HCT116 (cell line): ENCODE measurements around the gene RHBDF2. TPM values are rescaled to one million over a fixed set of nuclear protein-coding genes. Genes with fewer than 3 reads are reported as not detected.

Experiments used
- ATAC-seq: fragments of 200-7000 bp; cut with Tn5 transposase; 2 replicates; pipeline ENCODE4 v1.9.1; 2020; ENCODE audit warnings: mild to moderate bottlenecking, moderate library complexity
- BruUV-seq: library from RNA; stranded (reverse); fragments of 400-500 nt; replicated peaks from 2 replicates; lab custom pipeline; 2021; lab: Mats Ljungman, UMichigan
- CTCF ChIA-PET: fragments of 300-600 bp; sonication (Branson Sonifier 250); formaldehyde crosslinking; loops from one replicate; lab custom pipeline; 2021; ENCODE audit warnings: antibody characterized with exemption; lab: Charles Lee
- POLR2A ChIA-PET: fragments of 300-600, 350-600 bp; sonication (Branson Sonifier 250); formaldehyde crosslinking; loops from one replicate; lab custom pipeline; 2021; ENCODE audit warnings: antibody characterized with exemption; lab: Charles Lee
- RAD21 ChIA-PET, 2 experiments: fragments of 300-600 bp; sonication (Branson Sonifier 250); formaldehyde crosslinking; loops; one replicate each; lab custom pipeline; 2023; ENCODE audit warnings: low total read pairs in 2 of 2; ENCODE audit not compliant: uncharacterized antibody in 2 of 2, unreplicated experiment in 2 of 2, low non-redundant PET in 1 of 2; lab: Charles Lee
- DNase-seq: peaks from one replicate; pipeline ENCODE4 v3.0.0-alpha.2; 2010; ENCODE audit warnings: low read depth, low spot score
- H2AFZ ChIP-seq: fragments of 200-600 bp; shearing (Covaris generic), sonication (generic); 2 replicates; pipeline ENCODE4 v1.6.1; 2017; ENCODE audit warnings: low read depth, mixed run types, mixed read lengths, antibody characterized with exemption, low read length; ENCODE audit not compliant: poor library complexity, severe bottlenecking
- H3K27ac ChIP-seq: 2 replicates; pipeline ENCODE4 v1.5.1; 2012; ENCODE audit warnings: low read depth, low read length
- H3K27me3 ChIP-seq: fragments of 200-600 bp; sonication (generic); 2 replicates; pipeline ENCODE4 v1.6.1; 2016; ENCODE audit warnings: mixed run types, low read length, mixed read lengths; ENCODE audit not compliant: insufficient read depth
- H3K36me3 ChIP-seq, 2 experiments: fragments of 200-500 bp in 1 of 2; fragments of 200-600 bp in 1 of 2; sonication (Bioruptor generic) in 1 of 2; sonication (generic) in 1 of 2; 2 replicates each; pipeline versions ENCODE4 v1.5.1 to v1.6.1; 2014 to 2016; ENCODE audit warnings: low read length in 2 of 2, inconsistent platforms in 1 of 2, mixed read lengths in 1 of 2, mixed run types in 1 of 2; ENCODE audit not compliant: insufficient read depth in 2 of 2, control insufficient read depth in 1 of 2
- H3K4me1 ChIP-seq, 2 experiments: fragments of 200-600 bp in 1 of 2; sonication (generic) in 1 of 2; 2 replicates each; pipeline versions ENCODE4 v1.5.1 to v1.6.1; 2012 to 2017; ENCODE audit warnings: low read length in 2 of 2, inconsistent platforms in 1 of 2, mild to moderate bottlenecking in 1 of 2, mixed read lengths in 1 of 2, mixed run types in 1 of 2, moderate library complexity in 1 of 2; ENCODE audit not compliant: insufficient read depth in 2 of 2, control insufficient read depth in 1 of 2
- H3K4me2 ChIP-seq: fragments of 200-600 bp; sonication (generic); 2 replicates; pipeline ENCODE4 v1.6.1; 2017; ENCODE audit warnings: mixed run types, low read length, mixed read lengths
- H3K4me3 ChIP-seq, 2 experiments: fragments of 200-600 bp in 1 of 2; sonication (generic) in 1 of 2; replicated peaks in 1 of 2; 2 replicates each; pipeline ENCODE4 v1.5.1; 2011 to 2016; ENCODE audit warnings: low read length in 2 of 2, control low read depth in 1 of 2, low read depth in 1 of 2, mild to moderate bottlenecking in 1 of 2, mixed read lengths in 1 of 2, mixed run types in 1 of 2
- H3K79me2 ChIP-seq: fragments of 200-600 bp; sonication (generic); 2 replicates; pipeline ENCODE4 v1.6.1; 2017; ENCODE audit warnings: mild to moderate bottlenecking, mixed run types, low read length, moderate library complexity, mixed read lengths; ENCODE audit not compliant: insufficient read depth
- H3K9ac ChIP-seq: fragments of 200-600 bp; sonication (generic); 2 replicates; pipeline ENCODE4 v1.6.1; 2016; ENCODE audit warnings: low read length, mixed read lengths
- H3K9me2 ChIP-seq: fragments of 200-600 bp; sonication (generic), shearing (Covaris generic); 2 replicates; pipeline ENCODE4 v1.6.1; 2017; ENCODE audit warnings: mixed run types, mild to moderate bottlenecking, moderate library complexity; ENCODE audit not compliant: insufficient read depth
- H3K9me3 ChIP-seq, 2 experiments: fragments of 200-500 bp in 1 of 2; fragments of 200-600 bp in 1 of 2; sonication (Bioruptor generic) in 1 of 2; sonication (generic) in 1 of 2; 2 replicates each; pipeline ENCODE4 v1.6.1; 2014 to 2017; ENCODE audit warnings: low read length in 2 of 2, mixed read lengths in 2 of 2, inconsistent platforms in 1 of 2, low read depth in 1 of 2, mild to moderate bottlenecking in 1 of 2, mixed run types in 1 of 2, moderate library complexity in 1 of 2; ENCODE audit not compliant: control insufficient read depth in 1 of 2, insufficient read depth in 1 of 2
- H4K20me1 ChIP-seq: fragments of 200-600 bp; sonication (generic), shearing (Covaris generic); 2 replicates; pipeline ENCODE4 v1.6.1; 2017; ENCODE audit warnings: mixed run types, mild to moderate bottlenecking, moderate library complexity; ENCODE audit not compliant: insufficient read depth
- CBX3 ChIP-seq: IDR thresholded peaks from 2 replicates; pipeline ENCODE4 v1.6.1; 2012; ENCODE audit warnings: low read depth
- CEBPB ChIP-seq: IDR thresholded peaks from 2 replicates; pipeline ENCODE4 v1.6.1; 2012; ENCODE audit warnings: low read depth
- EGR1 ChIP-seq: IDR thresholded peaks from 2 replicates; pipeline ENCODE4 v1.6.1; 2012; ENCODE audit warnings: low read depth
- ELF1 ChIP-seq: IDR thresholded peaks from 2 replicates; pipeline ENCODE4 v1.6.1; 2012; ENCODE audit warnings: low read depth, borderline replicate concordance
- EZH2 ChIP-seq: fragments of 200-600 bp; sonication (generic); IDR thresholded peaks from 2 replicates; pipeline ENCODE4 v1.6.1; 2017; ENCODE audit warnings: antibody characterized with exemption, mixed run types
- EZH2phosphoT487 ChIP-seq: fragments of 200-600 bp; IDR thresholded peaks from 2 replicates; pipeline ENCODE4 v1.6.1; 2018; ENCODE audit warnings: antibody characterized with exemption, borderline replicate concordance
- JUND ChIP-seq: IDR thresholded peaks from 2 replicates; pipeline ENCODE4 v1.6.1; 2012
- RAD21 ChIP-seq: IDR thresholded peaks from 2 replicates; pipeline ENCODE4 v1.6.1; 2012; ENCODE audit warnings: low read depth, mild to moderate bottlenecking
- SP1 ChIP-seq: IDR thresholded peaks from 2 replicates; pipeline ENCODE4 v1.6.1; 2012; ENCODE audit warnings: low read depth
- SRF ChIP-seq: IDR thresholded peaks from 2 replicates; pipeline ENCODE4 v1.6.1; 2012; ENCODE audit warnings: low read depth
- TCF7L2 ChIP-seq: IDR thresholded peaks from 2 replicates; pipeline ENCODE4 v1.7.0; 2011; ENCODE audit warnings: borderline replicate concordance, inconsistent platforms; ENCODE audit not compliant: insufficient read depth, insufficient read length; ENCODE audit errors: extremely low read depth
- ZFX ChIP-seq: fragments of 450-650 bp; IDR thresholded peaks from 2 replicates; pipeline ENCODE4 v1.6.1; 2017
- ZNF274 ChIP-seq: fragments of 200-500 bp; sonication (Bioruptor generic); IDR thresholded peaks from 2 replicates; pipeline ENCODE4 v1.6.1; 2014; ENCODE audit warnings: mild to moderate bottlenecking, low read depth, low read length, inconsistent platforms
- intact Hi-C: fragments of 100-400 bp; cut with micrococcal nuclease; formaldehyde crosslinking; loops from 2 replicates; pipeline ENCODE4 v1.10.0; 2022
- total RNA-seq: library from RNA; stranded (reverse); gene quantifications from one replicate; pipeline ENCODE4 v1.2.1, GENCODE V29; 2021; ENCODE audit not compliant: unreplicated experiment
- TF ChIP-seq, protein P1 (sequence below), 3 experiments: fragments of 200-600 bp in 1 of 3; sonication (generic) in 1 of 3; IDR thresholded peaks in 2 of 3; conservative IDR thresholded peaks in 1 of 3; 2 replicates each; pipeline ENCODE4 v1.5.1; 2012 to 2017; ENCODE audit warnings: low read depth in 2 of 3, low read length in 2 of 3, antibody characterized with exemption in 1 of 3, borderline replicate concordance in 1 of 3, control low read depth in 1 of 3, mild to moderate bottlenecking in 1 of 3, mixed read lengths in 1 of 3, mixed run types in 1 of 3, moderate library complexity in 1 of 3; ENCODE audit not compliant: insufficient read depth in 1 of 3
- TF ChIP-seq, protein P2 (sequence below): IDR thresholded peaks from 2 replicates; pipeline ENCODE4 v1.6.1; 2012; ENCODE audit warnings: low read depth
- TF ChIP-seq, protein P3 (sequence below): IDR thresholded peaks from 2 replicates; pipeline ENCODE4 v1.6.1; 2012

RHBDF2 gene
- total RNA-seq, 1 experiment from 2014 or later: 61.1 TPM

DNA sequence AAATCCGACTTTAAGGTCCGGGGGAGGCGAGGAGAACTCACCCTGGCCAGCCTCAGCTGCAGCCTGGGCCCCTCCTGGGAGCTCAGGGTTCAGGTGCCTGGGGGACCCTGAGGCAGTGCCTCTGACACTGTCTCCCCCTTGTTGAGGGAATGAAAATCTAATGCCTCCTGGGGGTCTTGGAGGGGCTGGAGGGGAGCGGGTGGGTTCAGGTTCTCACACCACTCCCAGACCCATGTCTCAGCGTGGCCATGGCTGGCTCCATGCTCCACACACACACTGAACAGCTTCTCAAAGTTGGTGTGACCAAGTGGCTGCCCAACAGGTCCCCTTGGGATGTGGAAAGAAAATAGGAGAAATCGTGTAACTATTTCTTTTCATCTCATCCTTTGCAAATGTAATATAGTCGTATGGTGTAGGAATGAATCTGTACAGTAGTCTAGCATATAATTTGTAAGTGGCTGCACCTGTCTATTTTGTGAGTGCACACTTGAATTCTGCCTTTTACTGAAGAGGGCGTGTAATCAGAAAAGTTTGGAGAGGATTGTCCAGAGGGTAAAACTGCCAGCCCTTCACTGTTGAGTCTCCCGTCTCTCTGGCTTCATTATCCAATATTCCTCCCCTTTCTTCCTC lies 37.8 kb upstream of the RHBDF2 start (continued):
- TF ChIP-seq, protein P1, sequence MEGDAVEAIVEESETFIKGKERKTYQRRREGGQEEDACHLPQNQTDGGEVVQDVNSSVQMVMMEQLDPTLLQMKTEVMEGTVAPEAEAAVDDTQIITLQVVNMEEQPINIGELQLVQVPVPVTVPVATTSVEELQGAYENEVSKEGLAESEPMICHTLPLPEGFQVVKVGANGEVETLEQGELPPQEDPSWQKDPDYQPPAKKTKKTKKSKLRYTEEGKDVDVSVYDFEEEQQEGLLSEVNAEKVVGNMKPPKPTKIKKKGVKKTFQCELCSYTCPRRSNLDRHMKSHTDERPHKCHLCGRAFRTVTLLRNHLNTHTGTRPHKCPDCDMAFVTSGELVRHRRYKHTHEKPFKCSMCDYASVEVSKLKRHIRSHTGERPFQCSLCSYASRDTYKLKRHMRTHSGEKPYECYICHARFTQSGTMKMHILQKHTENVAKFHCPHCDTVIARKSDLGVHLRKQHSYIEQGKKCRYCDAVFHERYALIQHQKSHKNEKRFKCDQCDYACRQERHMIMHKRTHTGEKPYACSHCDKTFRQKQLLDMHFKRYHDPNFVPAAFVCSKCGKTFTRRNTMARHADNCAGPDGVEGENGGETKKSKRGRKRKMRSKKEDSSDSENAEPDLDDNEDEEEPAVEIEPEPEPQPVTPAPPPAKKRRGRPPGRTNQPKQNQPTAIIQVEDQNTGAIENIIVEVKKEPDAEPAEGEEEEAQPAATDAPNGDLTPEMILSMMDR (IDR thresholded peaks at IDR 0.05 in 2 of 3, conservative IDR thresholded peaks at IDR 0.05 in 1 of 3; ENCODE audit: borderline replicate concordance in 1 of 3, insufficient read depth in 1 of 3, low read depth in 2 of 3, low read length in 2 of 3): no peak
- TF ChIP-seq ZNF274: no peak

DNA sequence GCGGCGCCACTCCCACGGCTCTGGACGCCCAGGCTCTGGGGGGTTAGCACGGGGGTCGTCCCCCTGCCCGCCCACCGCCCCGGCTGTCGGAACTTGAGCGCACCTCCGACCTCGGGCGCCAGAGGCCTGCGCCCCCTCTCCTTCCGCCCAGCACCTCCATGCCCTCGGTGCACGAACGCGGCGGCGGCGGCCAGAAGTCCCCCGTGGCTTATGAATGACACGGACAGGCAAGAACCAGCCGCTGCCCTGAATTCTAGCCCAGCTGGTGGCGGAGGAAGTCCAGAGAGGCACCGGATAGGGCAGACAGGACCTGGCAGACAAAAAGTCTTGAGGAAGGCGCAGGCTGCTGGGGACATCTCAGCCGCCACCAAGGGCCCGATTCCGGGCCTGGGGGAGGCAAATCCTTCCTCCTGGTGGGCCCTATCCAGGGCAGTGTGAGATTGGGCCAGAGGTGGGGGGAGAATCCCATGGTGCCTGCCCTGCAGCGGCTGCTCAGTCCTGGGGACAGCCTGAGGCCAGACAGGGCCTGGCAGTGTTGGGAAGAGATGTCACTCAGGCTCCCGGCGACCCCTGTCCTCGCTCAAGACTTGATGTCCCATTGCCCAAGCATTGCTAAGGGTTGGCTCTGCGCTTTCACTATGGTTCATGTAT lies 37.2 kb upstream of the RHBDF2 start:
- BruUV-seq: no TSS peak
- intact Hi-C loops: no loop called here
- H3K4me3 ChIP-seq: no peak overlapping the region
- TF ChIP-seq, protein P2, sequence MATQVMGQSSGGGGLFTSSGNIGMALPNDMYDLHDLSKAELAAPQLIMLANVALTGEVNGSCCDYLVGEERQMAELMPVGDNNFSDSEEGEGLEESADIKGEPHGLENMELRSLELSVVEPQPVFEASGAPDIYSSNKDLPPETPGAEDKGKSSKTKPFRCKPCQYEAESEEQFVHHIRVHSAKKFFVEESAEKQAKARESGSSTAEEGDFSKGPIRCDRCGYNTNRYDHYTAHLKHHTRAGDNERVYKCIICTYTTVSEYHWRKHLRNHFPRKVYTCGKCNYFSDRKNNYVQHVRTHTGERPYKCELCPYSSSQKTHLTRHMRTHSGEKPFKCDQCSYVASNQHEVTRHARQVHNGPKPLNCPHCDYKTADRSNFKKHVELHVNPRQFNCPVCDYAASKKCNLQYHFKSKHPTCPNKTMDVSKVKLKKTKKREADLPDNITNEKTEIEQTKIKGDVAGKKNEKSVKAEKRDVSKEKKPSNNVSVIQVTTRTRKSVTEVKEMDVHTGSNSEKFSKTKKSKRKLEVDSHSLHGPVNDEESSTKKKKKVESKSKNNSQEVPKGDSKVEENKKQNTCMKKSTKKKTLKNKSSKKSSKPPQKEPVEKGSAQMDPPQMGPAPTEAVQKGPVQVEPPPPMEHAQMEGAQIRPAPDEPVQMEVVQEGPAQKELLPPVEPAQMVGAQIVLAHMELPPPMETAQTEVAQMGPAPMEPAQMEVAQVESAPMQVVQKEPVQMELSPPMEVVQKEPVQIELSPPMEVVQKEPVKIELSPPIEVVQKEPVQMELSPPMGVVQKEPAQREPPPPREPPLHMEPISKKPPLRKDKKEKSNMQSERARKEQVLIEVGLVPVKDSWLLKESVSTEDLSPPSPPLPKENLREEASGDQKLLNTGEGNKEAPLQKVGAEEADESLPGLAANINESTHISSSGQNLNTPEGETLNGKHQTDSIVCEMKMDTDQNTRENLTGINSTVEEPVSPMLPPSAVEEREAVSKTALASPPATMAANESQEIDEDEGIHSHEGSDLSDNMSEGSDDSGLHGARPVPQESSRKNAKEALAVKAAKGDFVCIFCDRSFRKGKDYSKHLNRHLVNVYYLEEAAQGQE: no peak
- no peak for TF ChIP-seq EZH2phosphoT487
- TF ChIP-seq, protein P1 (IDR thresholded peaks at IDR 0.05 in 2 of 3, conservative IDR thresholded peaks at IDR 0.05 in 1 of 3; ENCODE audit: borderline replicate concordance in 1 of 3, insufficient read depth in 1 of 3, low read depth in 2 of 3, low read length in 2 of 3): no peak
- TF ChIP-seq ELF1: no peak
- no peak for TF ChIP-seq ZNF274
- TF ChIP-seq CEBPB: no peak
- no peak for TF ChIP-seq SRF
- no peak for TF ChIP-seq CBX3
- no peak for TF ChIP-seq TCF7L2
- TF ChIP-seq ZFX: no peak
- no peak for TF ChIP-seq JUND
- TF ChIP-seq, protein P3, sequence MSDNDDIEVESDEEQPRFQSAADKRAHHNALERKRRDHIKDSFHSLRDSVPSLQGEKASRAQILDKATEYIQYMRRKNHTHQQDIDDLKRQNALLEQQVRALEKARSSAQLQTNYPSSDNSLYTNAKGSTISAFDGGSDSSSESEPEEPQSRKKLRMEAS: no peak
- no peak for TF ChIP-seq SP1
- TF ChIP-seq RAD21: no peak
- no peak for TF ChIP-seq EGR1
- TF ChIP-seq EZH2: no peak

More for the DNA sequence above, 37.2 kb upstream of the RHBDF2 start:
- Histone ChIP-seq H3K4me1 (peaks cover 8 to 16% of the 10 kb centered on the region in 2 experiments), H3K27ac (no peak overlapping the region), H3K9ac (no peak overlapping the region), H3K27me3 (no peaks in the 10 kb centered on the region), H3K9me3 (no peaks in the 10 kb centered on the region), H4K20me1 (no peaks in the 10 kb centered on the region), H2AFZ (no peak overlapping the region), H3K9me2 (no peaks in the 10 kb centered on the region), H3K36me3 (no peaks in the 10 kb centered on the region), H3K4me2 (no peak overlapping the region), H3K79me2 (no peaks in the 10 kb centered on the region)
- DNase-seq (no peak), ATAC-seq (no peak)
- ChIA-PET POLR2A (no interaction called here), CTCF (interaction anchor here (2.7 kb wide), 1 partner anchor 85 kb away, joined by 11 read pairs; no protein-coding TSS in a partner anchor), RAD21 (no interaction called here)
